HG02678 (cell line): ENCODE data around the gene OSTF1.

Source experiments
- ATAC-seq: cut with Tn5 transposase; IDR thresholded peaks from one replicate; pipeline ENCODE4 v1.9.1; 2021; ENCODE audit warnings: mild to moderate bottlenecking, moderate library complexity; ENCODE audit not compliant: unreplicated experiment

Gene OSTF1

DNA sequence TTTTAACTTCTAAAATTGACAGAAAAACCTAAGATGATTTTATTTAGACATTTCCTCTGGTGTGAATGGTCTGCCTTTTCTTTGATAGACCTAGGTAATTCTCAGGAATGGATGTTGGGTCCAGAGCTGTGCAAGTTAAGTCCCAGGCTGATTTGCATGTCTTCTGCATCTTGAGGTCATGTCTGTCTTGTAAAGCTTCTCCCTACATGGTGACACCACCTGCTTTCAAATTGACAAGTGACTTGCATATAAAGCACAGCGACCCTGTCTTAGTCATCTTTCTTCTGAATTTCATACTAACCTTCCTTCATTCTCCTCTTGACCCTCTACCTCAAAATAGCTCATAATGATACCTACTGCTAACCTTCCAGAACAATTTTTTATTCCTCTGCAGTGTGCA lies 29.2 kb downstream of the OSTF1 start:
- ATAC-seq = no peak

DNA sequence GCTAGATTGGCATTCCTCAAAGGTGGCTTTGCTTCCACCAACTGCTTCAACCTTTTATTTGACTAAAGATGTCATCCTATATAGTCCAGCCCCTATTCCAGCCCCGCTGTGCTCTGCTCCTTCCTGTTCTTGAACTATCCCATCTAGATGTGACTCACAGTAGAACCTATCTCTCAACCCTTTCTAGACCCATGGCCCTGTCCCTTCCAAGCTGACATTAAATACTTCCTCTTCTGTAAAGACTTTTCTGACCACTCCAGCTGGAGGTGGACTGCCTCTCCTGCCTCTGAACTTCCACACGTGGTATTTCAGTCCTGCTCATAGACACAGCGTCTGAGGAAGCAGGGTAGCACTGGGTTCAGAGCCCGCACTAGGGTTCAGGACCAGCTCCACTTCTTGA lies 32.4 kb downstream of the OSTF1 start:
- no peak for ATAC-seq

DNA sequence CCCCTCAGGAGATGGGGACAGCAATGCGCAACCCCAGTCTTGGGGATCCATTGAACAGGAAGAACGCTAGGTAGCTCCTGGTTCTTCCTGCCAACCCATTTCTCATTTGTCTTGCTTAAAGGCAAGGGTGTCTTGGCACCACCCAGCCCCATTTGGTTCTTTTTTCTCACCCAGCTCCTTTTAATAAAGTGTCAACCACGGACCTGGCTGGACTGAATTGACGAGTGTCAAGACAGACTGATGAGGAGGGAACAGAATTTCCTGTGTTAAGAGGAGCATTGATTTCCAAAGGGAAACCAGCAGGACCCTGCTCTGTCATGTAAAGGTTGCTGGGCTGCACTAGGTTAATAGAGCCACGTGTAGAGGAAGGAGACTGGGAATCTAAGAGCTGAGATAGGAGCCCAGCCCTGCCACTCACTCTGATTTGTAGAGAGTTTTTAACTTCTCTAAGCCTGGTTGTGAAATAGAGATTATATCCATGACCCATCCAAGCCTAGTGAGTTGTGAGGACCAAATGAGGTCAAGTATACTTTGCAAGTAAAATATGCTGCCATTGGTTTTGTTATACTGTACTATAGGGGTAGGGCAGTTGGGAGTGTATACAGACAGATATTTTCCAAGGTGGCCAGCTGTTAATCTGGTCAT lies 33.7 kb downstream of the OSTF1 start:
- no peak for ATAC-seq

DNA sequence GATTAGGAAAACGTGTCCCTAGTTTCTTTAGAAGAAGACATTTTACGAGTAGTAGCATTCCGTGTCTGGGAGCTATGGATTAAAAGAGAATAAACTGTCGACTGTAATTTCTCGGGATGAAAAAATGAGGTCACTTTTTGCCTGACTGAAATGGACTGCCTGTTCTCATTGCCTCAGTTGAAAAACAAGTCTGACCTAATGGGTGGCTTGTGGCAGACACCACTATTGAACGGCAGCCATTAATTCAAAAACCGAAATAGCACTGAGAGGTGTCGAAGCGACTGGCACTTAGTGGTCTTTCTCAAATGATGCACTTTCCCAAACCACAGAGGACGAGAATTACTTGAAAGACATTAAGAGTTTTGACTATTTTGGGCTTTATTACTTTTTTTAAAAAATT lies 35.4 kb downstream of the OSTF1 start:
- no peak for ATAC-seq

DNA sequence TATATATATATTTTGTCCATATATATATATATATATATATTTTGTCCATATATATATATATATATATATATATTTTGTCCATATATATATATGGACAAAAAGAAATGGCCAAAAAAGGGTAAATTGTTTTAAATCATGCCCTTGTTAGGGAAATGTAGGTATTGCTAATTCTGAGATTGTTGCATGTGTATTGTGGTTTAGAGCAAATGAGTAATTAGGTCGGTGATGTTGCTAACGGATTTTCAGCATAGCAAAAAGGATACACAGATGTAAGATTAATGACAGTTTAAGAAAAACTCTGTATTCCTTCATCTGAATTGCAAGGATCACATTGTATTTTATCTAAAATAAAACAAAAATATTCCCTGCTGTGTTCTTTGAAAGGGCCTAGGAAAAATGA lies 40.2 kb downstream of the OSTF1 start:
- ATAC-seq = no peak

DNA sequence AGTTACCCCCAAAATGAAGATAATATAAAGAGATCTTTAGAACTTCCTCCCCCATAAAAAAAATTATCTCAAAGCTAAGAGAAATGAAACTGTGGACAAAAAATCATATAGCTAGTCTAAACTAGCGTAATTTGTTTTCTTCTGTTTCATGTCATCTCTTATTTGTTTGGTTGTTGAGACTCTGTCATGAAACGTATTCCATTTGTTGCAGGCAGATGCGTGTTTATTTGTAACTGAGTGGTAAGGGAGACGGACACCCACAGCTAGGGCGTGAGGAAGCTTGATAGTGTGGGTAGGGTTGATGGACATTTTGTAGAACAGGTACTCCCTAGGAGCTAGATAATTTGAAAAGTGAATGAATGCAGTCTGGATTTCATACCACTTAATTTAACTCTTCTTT lies 41.9 kb downstream of the OSTF1 start:
- no peak for ATAC-seq

DNA sequence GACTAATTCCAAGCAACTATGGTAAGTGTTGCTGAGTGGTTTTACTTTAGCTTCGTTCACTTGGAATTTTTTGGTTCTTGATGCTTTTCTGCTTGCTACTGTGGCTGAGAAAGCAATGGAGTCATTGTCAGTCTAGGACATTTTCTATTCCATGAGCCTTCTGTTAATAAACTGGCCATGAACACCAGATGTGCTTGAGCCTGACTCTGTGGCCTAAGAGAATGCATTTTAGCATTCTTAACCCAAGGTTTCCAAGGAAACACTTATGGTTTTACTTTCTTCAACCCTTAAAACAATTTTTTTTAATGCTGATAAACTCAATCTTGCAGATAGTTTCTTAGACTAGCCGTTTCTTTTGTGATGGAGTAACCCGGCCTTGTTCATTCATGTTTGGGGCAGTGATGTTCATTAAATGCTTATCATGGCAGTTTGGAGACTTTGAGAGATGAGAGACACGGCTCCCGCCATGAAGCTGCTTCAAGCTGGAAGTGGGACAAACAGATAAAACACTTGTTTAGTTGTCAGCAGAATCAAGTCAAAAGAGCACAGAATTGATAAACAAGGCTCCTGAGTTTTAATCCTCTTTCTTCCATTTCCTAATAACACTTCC lies 42.4 kb downstream of the OSTF1 start:
- ATAC-seq = no peak

DNA sequence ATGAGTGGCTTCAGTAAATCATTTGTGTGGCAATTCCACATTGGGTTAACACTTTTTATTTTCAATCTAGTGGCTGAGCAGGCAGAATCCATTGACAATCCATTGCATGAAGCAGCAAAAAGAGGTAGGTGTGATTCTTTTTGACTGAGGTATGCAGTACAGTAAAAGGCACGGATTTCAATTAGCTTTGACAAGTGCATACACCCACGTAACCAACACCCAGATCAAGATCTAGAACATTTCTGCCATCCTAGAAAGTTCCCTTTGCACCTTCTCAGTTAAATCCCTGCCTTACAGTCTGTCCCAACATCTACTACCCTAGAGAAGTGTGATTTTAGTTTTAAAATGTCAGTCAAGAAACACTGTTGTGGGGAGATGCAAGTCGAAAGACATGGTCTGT lies 43.4 kb downstream of the OSTF1 start:
- ATAC-seq = no peak

DNA sequence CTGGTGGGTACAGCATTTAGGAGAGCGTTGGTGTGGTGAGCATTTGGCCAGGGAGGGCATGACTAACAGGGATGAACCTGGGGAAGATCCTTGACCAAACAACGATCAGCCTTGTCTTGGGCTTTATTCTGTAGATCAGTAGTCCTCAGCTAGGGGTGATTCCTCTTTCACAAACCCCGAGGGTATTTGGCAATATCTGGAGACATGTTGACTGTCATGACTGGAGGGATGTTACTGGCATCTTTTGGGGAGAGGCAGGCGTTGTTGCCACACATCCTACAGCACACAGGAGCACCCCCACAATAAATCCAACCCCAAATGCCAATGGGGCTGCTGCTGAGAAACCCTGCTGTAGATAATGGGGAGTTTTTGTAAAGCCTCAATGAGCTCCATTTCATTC lies 43.9 kb downstream of the OSTF1 start:
- no peak for ATAC-seq

DNA sequence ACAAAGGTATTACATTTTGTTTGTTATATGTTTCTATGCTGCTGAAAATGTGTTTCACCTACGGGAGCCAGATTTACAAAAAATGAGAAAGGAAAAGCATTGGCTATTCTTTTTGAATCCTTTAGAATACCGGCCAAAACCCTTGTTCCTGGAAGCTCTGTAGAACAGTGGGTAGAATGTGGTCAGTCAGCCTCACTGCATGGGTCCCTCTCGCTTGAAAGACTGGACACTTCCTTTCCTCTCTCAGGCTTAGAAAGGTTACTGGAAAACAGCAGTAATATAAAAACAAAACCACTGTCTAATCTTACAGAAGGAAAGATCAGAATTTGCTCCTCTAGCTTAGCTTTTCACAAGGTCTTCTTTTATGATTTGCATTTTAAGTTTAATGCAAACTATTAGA lies 45.1 kb downstream of the OSTF1 start:
- ATAC-seq = no peak

DNA sequence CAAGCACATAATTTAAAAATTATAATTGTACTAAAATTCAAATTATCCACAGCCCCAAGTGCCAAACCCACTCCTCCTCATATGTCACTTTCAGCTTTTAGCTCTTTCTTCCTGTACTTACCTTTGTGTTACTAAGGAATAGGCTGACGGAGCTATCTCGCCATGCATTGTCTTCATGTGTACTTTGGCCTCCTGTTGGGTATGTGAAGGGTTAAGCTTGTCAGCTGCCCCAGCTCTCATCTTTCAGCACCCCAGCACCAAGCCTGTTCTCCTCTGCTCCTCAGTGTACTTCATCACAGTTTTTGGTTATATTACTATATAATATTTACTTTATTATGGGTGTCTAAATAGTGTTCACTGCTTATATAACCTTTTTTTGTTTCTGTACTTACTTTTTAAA lies 46.2 kb downstream of the OSTF1 start:
- ATAC-seq = no peak

DNA sequence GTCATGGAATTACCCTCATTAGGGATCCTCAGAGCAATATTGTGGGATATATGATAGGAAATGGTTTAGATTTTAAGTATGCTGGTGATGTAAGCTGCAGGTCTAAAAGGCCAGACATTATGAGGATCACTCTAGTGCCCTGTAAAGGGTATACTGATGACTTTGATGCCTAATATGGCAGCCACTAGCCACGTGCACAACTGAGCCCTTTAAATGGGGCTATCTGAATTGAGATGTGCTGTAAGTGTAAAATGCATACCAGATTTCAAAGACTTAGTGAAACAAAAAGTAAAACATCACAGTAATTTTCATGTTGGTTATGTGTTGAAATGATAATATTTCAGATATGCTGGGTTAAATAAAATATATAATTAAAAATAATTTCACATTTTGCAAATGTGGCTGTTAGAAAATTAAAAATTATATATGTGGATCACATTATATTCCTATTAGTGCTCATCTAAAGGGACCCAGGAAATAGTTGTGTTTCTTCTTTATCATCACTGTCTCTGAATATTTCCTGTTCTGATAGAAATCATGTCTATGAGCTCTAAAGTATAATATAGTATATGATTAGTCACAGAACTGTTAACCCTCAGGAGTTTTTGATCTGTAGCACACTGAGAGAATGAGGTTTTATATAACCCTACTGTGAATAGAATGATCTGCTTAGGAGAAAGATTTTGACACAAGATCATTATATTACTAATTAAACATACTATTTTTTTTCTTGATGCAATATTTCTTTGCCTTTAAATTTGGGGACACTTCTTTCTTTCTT lies 50.1 kb downstream of the OSTF1 start:
- no peak for ATAC-seq

DNA sequence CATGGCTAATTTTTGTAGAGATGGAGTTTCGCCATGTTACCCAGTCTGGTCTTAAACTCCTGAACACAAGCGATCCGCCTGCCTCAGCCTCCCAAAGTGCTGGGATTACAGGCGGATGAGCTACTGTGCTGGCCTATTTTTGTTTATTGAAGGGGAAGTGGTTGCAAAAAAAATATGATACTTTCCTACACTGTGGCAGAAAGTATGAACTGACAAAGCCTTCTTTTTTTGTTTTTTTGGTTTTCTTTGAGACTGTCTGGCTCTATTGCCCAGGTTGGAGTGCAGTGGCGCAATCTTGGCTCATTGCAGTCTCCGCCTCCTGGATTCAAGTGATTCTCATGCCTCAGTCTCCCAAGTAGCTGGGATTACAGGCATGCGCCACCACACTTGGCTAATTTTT lies 50.9 kb downstream of the OSTF1 start:
- no peak for ATAC-seq

DNA sequence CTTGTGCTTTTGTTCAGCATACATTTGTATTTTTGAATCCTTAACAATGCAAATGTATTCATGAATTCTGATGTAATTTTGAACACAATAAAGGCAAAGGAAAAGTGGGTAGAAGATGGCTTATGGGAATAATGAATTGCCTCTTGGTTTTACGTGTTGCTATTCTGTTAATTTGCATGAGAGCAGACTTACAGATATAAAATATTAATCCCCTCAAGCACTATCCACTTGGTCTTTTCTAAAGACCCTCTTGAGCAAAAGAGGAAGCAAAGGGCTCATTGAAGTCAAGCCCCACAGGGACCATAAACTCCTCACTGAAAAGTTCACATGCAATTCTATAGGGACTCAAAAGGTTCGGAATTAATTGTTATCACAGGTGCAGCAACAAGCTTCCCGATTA lies 51.9 kb downstream of the OSTF1 start:
- ATAC-seq = no peak

DNA sequence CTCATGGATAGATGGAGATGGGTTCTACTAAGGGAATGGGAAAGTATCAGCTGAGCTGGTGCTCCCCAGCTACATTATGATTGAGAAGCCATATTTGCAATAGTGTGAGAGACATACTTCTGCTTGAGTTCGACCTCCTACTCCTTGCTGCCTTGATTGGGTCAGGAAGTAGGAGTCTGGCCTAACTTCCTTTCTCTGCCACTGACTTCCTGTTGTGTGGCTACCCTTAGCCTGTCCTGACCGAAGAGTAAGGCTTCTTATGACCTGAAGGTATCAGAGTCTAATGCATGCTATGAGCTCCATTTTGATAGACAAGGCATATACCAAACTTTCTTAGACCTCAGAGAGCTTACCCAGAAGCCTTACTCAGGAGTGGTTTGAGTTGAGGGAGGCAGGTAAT lies 53.9 kb downstream of the OSTF1 start:
- no peak for ATAC-seq

DNA sequence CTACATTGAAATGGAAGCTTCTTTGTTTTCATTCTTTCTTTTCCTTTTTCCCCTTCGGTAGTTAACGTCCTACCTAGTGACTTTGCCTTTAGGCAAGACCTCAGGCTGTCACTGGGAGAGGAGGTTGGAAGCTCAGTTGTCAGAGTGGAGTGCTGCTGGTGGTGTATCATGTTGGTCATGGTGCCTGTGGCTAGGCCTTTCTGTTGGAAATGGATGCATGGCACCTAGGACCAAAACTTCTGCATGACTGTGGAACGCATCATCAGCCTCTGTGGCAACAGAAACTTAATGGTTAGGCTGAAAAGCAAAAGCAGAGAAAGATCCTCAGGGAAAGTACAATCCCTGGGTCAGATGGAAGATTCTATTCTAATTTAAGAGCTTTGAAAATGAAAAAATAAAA lies 57.9 kb downstream of the OSTF1 start:
- no peak for ATAC-seq

DNA sequence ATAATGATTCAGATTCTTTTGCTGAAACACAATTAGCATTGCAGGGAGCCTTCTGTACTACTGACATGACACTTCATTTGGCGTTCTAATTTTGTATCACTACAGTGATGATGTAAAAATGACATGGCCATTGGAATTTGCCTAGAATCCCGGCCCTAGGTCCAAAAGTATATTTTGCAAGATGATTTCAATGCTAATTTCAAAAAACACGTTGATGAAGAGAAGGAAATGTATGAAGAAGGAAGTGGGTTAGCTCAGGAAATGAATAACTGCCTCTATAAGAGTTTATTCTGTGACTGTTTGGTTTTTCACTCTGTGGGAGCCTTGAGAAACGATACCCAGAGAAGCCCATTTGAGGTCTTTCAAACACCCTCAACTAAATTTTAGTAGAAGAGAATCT lies 59.3 kb downstream of the OSTF1 start:
- ATAC-seq = peak; percentile 44

DNA sequence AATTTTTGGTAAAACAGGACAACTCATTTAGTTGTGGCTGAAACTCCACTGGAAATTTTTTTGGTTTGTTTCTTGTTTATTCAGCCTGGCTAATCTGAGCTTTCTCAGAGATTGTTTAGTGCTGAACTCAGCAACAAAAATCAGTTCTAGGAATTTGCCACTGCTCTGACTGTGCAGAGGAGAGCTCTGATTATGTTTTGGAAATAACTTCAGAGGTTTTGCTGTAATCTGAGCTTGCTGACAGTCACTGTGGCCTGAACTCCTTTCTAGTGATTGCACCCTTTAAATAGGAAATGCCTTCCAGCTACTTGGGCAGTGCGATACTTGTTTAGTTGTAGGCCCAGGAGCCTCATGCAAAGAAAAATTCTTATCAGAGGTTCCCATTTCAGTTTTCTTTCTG lies 60.2 kb downstream of the OSTF1 start:
- no peak for ATAC-seq

DNA sequence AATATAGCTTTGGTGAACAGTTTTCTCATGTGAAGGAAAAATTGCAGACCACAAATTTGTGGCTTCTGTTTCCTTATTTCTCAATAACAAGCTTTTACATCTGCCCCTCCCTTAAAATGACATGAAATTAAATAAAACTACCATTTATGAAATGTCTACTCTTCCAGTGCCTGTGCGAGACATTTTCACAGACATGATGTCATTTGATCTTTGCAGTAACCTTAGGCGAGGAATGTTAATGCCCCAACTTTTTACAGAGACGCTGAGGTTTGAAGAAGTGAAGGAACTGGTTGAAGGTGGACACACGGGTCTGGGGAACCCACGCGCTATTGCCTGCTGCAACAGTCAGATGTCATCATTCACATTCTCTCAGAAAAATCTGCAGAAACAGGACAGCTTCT lies 61.5 kb downstream of the OSTF1 start:
- no peak for ATAC-seq

DNA sequence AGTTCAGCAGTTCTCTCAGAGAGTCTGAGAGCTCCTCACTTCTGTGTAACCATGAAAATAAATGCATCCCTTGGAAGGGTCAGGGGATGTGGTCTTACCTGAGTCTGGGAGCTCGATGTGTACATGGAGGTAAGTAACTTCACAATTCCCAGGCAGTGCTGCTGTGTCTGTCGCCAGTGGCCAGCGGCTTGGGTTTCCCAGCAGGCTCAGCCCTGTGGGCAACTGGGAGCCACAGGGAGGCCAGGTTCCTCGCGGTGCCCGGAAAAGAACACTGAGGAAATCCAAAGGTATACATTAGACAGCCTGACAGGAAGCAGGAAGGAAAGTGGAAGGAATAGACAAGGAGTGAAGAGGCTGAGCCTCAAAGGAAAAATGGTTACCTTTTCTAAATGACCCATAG lies 62.2 kb downstream of the OSTF1 start:
- no peak for ATAC-seq

DNA sequence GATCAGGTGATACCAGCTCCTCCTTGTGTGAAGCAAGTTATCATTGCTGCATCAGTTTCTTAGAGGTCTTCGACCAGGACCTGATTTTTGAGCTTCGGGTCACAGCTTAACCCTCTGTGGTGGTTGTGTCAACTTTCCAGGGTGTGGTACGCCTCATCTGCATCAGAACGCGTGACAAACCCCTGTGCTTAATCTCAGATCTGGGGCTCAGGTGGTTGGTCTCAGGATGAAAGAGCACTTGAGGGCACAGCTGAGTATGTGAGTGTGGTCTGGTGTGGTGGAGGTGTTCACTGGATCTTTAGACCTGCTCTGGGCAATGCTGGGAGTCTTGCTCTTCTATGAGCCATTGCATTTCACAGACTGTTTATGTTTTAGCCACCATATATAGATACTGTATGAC lies 64.1 kb downstream of the OSTF1 start:
- no peak for ATAC-seq

DNA sequence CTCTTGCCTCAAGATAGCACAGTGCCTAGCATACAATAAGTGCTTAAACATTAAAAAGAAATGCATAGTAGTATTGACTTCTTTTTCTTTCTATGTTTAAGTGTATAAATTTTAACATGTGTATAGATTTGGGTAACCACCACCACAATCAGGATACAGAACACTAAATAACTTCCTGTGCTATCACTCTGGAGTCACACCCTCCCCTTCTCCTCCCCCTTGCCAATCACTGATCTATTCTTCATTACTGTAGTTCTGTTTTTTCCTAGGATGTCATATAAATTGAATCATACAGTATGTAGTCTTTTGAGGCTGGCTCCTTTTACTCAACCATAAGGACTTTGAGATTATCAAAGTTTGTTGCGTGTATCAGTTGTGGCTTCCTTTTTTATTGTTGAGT lies 68.5 kb downstream of the OSTF1 start:
- ATAC-seq = no peak
